GM21717 (cell line): ENCODE data around the gene DGKQ.
"Not testable (repeated sequence)": the region's sequence is repeated elsewhere in the genome, so short reads cannot be mapped to it uniquely, and the experiment has no call there.

Source experiments
- ATAC-seq: cut with Tn5 transposase; IDR thresholded peaks from one replicate; pipeline ENCODE4 v1.9.1; 2021; ENCODE audit warnings: mild to moderate bottlenecking, moderate library complexity; ENCODE audit not compliant: unreplicated experiment

The DGKQ gene

DNA sequence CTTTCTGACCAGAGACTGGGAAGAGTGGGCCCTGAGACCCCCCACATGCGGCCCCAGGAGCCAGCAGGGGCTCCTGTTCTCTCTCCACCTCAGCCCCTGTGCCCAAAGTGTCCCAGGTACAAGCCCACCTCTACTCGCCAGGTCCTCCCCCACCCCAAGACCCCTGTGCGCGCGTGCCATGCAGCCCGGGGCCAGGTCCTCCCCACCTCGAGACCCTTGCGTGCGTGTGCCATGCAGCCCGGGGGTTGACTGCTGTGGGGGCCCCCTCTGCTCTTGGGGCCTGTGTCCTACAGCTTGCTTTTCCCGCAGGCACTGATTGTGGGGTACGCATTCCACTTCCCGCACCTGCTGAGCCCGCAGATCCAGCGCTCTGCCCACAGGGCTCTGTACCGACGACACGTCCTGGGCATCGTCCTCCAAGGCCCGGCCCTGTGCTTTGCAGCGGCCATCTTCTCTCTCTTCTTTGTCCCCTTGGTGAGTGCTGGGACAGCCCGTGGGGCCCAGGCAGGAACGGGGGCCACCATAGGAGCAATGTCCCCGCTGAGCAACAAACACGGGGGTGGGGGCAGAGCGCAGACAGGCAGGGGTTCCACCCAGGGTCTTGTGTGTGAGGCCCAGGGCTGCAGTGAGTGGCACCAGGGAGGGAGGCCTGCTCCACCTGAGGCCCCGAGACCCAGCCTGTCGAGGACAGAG is 20.3 kb downstream of the DGKQ start:
- no peak for ATAC-seq

DNA sequence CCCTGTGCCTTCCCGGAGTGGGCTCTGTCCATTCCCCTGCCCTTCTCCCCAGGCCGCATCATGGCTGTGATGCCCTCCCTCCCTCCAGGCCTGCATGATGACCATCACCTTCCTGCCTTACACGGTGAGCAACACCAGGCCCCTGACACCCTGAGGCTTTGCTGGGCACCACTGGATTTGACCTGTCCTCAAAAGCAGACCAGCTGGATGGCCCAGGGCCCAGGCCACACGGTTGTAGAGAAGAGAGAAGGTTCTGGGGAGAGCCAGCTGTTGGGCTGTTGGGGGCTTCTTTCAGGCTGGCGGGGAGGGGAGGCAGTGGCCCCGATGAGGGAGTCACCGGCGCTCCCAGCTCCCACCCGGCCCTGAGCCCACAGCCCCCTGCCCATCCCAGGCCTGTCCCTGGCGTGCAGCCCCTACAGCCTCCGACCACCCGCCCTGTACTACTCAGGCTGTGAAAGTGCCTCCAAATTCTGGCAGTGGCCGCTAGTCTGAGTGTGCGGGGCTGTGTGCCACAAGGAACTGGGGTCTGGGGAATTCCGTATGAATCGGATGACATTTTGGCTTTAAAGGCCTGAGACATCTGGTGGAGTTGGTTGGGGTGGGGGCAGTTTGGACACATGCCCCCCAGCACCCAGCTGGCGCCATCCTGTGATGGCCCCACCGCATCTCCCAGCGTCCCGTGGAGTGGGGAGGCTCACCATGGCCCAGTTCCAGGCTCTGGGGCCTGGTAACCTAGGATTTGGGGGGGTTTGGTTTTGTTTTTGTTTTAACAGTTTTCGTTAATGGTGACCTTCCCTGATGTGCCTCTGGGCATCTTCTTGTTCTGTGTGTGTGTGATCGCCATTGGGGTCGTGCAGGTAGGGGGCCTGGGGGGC is 21.5 kb downstream of the DGKQ start:
- no peak for ATAC-seq

GRCh38 chr4:951186-951585 is 22.2 kb downstream of the DGKQ start:
- ATAC-seq, result no peak

DNA sequence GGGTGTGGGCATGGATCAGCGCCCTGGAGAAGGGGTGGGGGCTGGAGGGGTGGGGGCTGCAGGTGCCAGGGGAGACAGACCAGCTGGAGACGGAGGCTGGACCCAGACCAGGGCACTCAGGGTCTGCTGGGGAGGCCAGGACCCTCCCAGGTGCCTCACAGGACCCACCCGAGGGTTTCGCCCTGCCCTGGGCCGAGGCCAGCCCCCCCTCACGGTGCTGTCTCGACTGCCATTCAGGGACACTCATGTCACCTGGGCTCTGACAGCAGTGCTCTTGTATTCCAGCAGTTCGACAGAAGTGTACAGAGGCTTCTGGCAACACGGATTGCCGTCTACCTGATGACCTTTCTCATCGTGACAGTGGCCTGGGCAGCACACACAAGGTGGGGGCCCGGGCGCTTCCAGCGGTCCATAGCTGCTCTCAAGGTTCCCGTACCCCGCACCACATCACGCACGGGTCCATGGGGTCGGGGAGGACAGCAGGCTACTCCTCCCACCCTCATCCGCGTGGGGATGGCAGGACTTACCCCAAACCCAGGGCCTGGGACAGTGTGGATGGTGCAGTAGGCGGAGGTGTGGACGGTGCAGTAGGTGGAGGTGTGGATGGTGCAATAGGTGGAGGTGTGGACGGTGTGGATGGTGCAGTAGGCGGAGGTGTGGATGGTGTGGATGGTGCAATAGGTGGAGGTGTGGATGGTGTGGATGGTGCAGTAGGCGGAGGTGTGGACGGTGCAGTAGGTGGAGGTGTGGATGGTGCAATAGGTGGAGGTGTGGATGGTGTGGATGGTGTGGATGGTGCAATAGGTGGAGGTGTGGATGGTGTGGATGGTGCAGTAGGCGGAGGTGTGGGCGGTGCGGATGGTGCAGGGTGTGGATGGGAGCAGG is 23.0 kb downstream of the DGKQ start:
- no peak for ATAC-seq

DNA sequence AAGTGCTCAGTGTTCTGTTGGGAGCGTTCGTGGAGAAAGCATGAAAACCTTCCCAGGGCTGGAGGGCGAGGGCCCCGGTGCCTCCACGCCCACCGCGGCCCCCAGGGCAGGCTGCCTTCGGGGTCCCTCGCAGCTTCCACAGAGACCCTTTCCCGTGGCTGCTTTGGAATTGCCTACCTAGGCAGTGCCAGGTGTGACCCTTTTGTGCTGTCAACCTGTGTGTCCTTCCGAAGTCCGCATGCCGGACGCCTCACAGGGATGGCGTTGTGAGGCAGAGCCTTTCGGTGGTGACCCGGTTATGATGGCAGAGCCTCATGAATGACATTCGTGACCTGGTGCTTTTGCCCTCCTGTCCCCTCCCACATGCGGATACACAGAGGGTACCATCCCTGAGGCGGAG is 23.7 kb downstream of the DGKQ start:
- no peak for ATAC-seq

DNA sequence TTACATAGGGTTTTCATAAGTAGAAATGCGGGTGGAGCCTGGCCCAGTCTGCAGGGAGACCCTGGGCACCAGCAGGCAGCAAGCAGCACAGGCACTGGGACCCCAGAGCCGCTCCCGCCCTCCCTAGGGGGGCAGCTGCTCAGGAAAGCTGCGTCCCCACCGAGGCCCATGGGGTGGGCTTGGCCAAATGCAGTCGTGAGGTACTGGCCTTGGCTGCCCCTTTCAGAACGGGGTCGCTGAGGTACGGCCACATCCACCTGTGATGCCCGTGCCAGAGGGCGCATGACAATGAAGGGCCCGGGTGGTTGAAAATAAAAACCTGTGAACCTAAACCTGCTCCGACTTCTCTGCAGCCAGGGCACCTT is 24.5 kb downstream of the DGKQ start:
- no peak for ATAC-seq

- no peak for ATAC-seq
These were observed 25.1 kb downstream of the DGKQ start for GRCh38 chr4:948101-948935.

- ATAC-seq, result no peak
These were observed 25.8 kb downstream of the DGKQ start for GRCh38 chr4:947491-947971.

- ATAC-seq, result no peak
These were observed 26.6 kb downstream of the DGKQ start for GRCh38 chr4:946517-947471.

GRCh38 chr4:946103-946450 is 27.3 kb downstream of the DGKQ start:
- no peak for ATAC-seq

DNA sequence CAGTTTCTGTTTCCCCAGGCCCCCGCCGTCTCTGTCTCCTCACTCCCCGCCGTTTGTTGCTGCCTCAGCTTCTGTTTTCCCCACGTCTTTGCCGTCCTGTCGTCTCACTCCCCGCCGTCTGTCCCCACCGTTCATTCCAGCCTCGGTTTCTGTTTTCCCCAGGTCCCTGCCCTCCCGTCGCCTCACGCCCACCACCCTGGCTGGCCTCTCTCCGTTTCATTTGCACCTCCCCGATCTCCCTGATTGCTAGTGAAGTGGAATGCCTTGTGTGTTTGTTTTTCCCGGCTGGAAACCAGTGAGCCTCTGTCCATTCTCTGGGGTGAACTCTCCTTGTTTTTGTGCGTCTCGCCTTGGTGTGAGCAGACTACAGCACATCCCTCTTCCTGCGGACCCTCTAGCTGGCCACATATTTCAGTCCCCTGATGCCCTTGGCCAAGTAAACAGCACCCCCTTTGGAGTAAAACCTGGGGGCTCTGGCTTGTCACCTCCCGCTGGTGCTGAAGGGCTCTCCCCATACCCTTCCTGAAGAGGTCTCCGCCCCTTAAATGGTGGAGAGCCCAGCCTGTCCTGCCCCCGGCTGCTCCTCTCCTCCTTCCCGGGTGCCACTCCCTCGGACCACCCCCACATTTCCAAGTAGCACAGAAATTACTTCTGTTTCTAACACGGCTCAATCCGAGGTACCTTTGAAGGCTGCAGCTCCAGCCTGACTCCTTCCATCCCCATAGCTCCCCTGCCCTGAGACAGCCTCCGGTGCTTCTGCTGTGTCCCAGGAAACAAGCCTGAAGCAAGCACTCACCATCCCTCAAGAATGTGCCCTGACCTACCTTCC is 27.9 kb downstream of the DGKQ start:
- no peak for ATAC-seq

DNA sequence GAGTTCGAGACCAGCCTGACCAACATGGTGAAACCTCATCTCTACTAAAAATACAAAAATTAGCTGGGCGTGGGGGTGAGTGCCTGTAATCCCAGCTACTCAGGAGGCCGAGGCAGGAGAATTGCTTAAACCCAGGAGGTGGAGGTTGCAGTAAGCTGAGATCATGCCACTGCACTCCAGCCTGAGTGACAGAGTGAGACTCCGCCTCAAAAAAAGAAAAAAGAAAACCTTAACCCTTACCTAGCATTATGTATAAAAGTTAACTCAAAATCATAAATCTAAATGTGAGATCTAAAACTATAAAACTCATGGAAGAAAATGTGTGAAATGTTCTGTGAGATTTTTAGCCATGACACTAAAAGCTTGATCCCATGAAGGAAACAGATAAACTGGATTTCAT is 33.9 kb downstream of the DGKQ start:
- ATAC-seq, result not testable (repeated sequence)

DNA sequence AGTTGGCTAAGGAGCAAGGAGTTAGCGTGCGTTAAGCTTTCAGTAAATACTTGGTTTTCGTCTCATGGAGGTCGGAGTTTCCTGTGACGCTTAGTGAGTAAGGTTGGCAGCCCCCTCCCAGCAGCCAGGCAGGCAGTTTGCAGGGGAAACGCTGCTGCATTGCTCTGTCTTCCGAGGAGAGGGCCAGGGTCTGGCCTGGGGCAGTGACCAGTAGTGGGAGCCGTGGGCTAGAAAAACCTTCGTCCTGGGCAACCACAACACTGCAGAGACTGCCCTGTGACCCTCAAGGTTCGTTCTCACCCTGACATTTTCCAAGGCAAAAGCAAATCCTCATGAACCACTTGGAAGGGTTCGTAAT is 40.7 kb downstream of the DGKQ start:
- peak; percentile 12 for ATAC-seq

DNA sequence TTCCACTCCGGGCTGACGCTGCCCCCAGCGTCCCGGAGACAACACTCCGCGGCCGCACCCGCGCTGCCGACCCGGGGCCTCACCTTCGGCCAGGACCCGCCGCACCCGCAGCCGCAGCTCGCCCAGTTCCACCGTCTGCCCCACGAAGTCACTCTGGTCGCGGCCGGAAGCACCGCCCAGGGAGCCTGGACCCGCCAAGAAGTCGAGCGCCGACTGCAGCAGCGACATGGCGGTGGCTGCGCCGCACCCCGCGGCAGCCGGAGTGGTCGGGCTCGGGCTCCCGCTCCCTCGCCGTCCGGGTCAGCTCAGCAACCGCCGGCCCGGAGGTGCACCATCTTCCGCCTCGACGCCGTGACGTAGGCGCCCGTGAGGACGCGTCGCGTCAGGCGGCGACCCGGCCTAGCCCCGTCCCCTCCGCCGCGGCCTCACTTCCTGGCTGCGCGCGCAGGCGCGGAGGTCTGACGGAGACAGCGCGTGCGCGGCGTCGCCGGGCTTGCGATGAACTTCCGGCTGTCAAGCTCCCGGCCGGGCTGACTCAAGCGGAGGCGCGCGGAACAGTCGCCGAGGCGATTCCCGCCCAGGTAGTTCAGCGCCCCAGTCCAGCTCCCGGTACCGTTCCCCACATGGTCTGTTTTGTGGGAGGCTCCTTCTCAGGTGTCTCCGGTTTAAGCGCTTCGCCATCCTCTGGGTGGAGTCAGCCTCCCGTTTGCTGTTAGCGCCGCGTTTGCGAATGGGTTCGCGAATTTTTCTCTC is 41.2 kb downstream of the DGKQ start, which contains the start of the genes GAK and TMEM175:
Gene GAK (minus strand): TSS at position 357 of the 753 bp plus-strand sequence. CDS start 129 bp downstream, at position 228.
Gene TMEM175 (plus strand): TSS at position 501 of the 753 bp plus-strand sequence. CDS start 15,280 bp downstream, outside the sequence.
- peak; percentile 73 for ATAC-seq

GRCh38 chr4:931194-931959 is 42.0 kb downstream of the DGKQ start:
- peak; percentile 5 for ATAC-seq

GRCh38 chr4:930827-931193 is 42.6 kb downstream of the DGKQ start:
- ATAC-seq, result no peak

DNA sequence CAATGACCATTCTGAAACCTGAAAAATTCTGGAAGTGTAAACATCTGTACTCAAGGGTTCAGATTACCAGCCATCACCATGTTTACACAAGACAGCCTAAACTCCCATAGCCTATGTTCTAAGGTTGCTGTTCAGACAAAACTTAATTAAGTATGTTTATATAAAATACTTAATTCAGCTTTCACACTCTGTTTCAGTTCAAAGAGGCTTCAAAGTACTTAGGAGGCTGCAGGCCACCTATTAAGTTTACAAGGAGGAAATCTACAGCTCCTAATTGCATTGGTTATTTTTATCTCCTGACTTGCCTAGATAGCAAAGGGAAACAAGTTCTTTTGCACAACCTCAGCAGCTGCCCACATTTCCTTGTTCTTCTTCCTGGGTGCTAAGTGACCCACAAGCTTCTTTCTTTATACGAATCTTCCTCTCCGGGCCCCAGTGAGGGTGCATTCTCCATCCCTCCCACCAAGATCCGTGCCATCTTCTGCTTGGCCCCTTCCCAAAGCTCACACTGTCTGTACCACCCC is 43.3 kb downstream of the DGKQ start:
- ATAC-seq, result no peak
